AG09319 (cell line): ENCODE results near the gene DYNC1H1.

Source experiments
- DNase-seq: peaks from one replicate; pipeline ENCODE4 v3.0.0-alpha.2; 2010; ENCODE audit warnings: low read depth; ENCODE audit errors: extremely low read depth
- CTCF ChIP-seq: IDR thresholded peaks from 2 replicates; pipeline ENCODE4 v1.5.1; 2011; ENCODE audit warnings: low read depth, mild to moderate bottlenecking, inconsistent platforms, low read length, moderate library complexity

DYNC1H1 gene

GRCh38 chr14:101985957-101986356 lies 21.6 kb downstream of the DYNC1H1 start:
- TF ChIP-seq CTCF = no peak
- no peak for DNase-seq

- no peak for TF ChIP-seq CTCF
- no peak for DNase-seq
Observed at GRCh38 chr14:101986953-101987352, 22.6 kb downstream of the DYNC1H1 start.

- no peak for DNase-seq
- no peak for TF ChIP-seq CTCF
Observed at GRCh38 chr14:101988377-101988776, 24.0 kb downstream of the DYNC1H1 start.

- TF ChIP-seq CTCF = no peak
- no peak for DNase-seq
Observed at GRCh38 chr14:101991352-101991751, 27.0 kb downstream of the DYNC1H1 start.

GRCh38 chr14:101992708-101993107 lies 28.3 kb downstream of the DYNC1H1 start:
- DNase-seq = no peak
- TF ChIP-seq CTCF = no peak

GRCh38 chr14:101997429-101998336 lies 33.3 kb downstream of the DYNC1H1 start:
- DNase-seq = no peak
- TF ChIP-seq CTCF = no peak

- no peak for TF ChIP-seq CTCF
- no peak for DNase-seq
Observed at GRCh38 chr14:102000902-102001301, 36.5 kb downstream of the DYNC1H1 start.
